IMR-90 (cell line): ENCODE results near the gene CHST8. TPM values are rescaled to one million over a fixed set of nuclear protein-coding genes. Genes with fewer than 3 reads are reported as not detected.

Experiments used
- ATAC-seq: fragments of 200-7000 bp; cut with Tn5 transposase; 2 replicates; pipeline ENCODE4 v1.9.1; 2020; ENCODE audit warnings: low read depth, mild to moderate bottlenecking, moderate library complexity
- BruUV-seq: library from RNA; stranded (reverse); fragments of 400-500 nt; replicated peaks from 2 replicates; lab custom pipeline; 2021; lab: Mats Ljungman, UMichigan
- CTCF ChIA-PET: fragments of 300-600 bp; formaldehyde crosslinking; extraction: SDS; loops from one replicate; lab custom pipeline; 2021; ENCODE audit warnings: antibody characterized with exemption; lab: Yijun Ruan, JAX
- POLR2A ChIA-PET: fragments of 300-600 bp; sonication (Branson Sonifier 250); formaldehyde crosslinking; loops from one replicate; lab custom pipeline; 2022; ENCODE audit warnings: antibody characterized with exemption; ENCODE audit not compliant: unreplicated experiment; lab: Charles Lee
- DNase-seq: peaks from one replicate; pipeline ENCODE4 v3.0.0; 2013
- H2AFZ ChIP-seq: replicated peaks from 2 replicates; pipeline ENCODE3; 2013; ENCODE audit warnings: low read length, mild to moderate bottlenecking; ENCODE audit not compliant: poor library complexity
- H2AK5ac ChIP-seq: 2 replicates; pipeline ENCODE4 v1.6.1; 2013; ENCODE audit warnings: low read depth, low read length, inconsistent platforms
- H2AK9ac ChIP-seq: replicated peaks from 2 replicates; pipeline ENCODE3; 2013; ENCODE audit warnings: mild to moderate bottlenecking, low read depth, low read length, moderate library complexity; ENCODE audit not compliant: poor library complexity
- H2BK120ac ChIP-seq: 2 replicates; pipeline ENCODE4 v1.6.1; 2013; ENCODE audit warnings: low read depth, low read length, inconsistent platforms
- H2BK15ac ChIP-seq: 3 replicates; pipeline ENCODE4 v1.6.1; 2013; ENCODE audit warnings: low read depth, low read length, inconsistent platforms
- H2BK20ac ChIP-seq: 2 replicates; pipeline ENCODE4 v1.6.1; 2013; ENCODE audit warnings: low read depth, mild to moderate bottlenecking, inconsistent platforms, low read length, moderate library complexity
- H2BK5ac ChIP-seq: 2 replicates; pipeline ENCODE4 v1.6.1; 2013; ENCODE audit warnings: mild to moderate bottlenecking, low read depth, low read length, inconsistent platforms; ENCODE audit not compliant: poor library complexity, severe bottlenecking
- H3K14ac ChIP-seq: replicated peaks from 2 replicates; pipeline ENCODE4 v1.6.1; 2013; ENCODE audit warnings: low read depth, low read length, inconsistent platforms
- H3K18ac ChIP-seq: 2 replicates; pipeline ENCODE4 v1.6.1; 2013; ENCODE audit warnings: low read depth, low read length, control low read depth
- H3K23ac ChIP-seq: 2 replicates; pipeline ENCODE4 v1.6.1; 2013; ENCODE audit warnings: low read depth, low read length, inconsistent platforms
- H3K27ac ChIP-seq: 2 replicates; pipeline ENCODE4 v1.5.1; 2013; ENCODE audit warnings: mild to moderate bottlenecking, control low read depth, low read length; ENCODE audit not compliant: insufficient read depth
- H3K27me3 ChIP-seq: 2 replicates; pipeline ENCODE4 v1.6.1; 2013; ENCODE audit warnings: low read length; ENCODE audit not compliant: control insufficient read depth, insufficient read depth
- H3K36me3 ChIP-seq: 2 replicates; pipeline ENCODE4 v1.6.1; 2013; ENCODE audit warnings: low read length, mixed read lengths; ENCODE audit not compliant: control insufficient read depth, insufficient read depth
- H3K4ac ChIP-seq: 2 replicates; pipeline ENCODE4 v1.6.1; 2013; ENCODE audit warnings: low read depth, low read length, inconsistent platforms
- H3K4me1 ChIP-seq: 2 replicates; pipeline ENCODE4 v1.6.1; 2013; ENCODE audit warnings: low read length, mixed read lengths; ENCODE audit not compliant: control insufficient read depth, insufficient read depth
- H3K4me2 ChIP-seq: 2 replicates; pipeline ENCODE4 v1.6.1; 2013; ENCODE audit warnings: low read depth, mild to moderate bottlenecking, control low read depth, low read length, moderate library complexity
- H3K4me3 ChIP-seq: 2 replicates; pipeline ENCODE4 v1.5.1; 2013; ENCODE audit warnings: low read depth, mild to moderate bottlenecking, control low read depth, low read length, moderate library complexity; ENCODE audit not compliant: insufficient read depth
- H3K56ac ChIP-seq: 2 replicates; pipeline ENCODE4 v1.6.1; 2013; ENCODE audit warnings: low read length, inconsistent platforms; ENCODE audit not compliant: insufficient read depth; ENCODE audit errors: extremely low read depth
- H3K79me1 ChIP-seq, 2 experiments: 2 replicates each; pipeline ENCODE4 v1.6.1; 2013; ENCODE audit warnings: low read length in 2 of 2, inconsistent platforms in 1 of 2, low read depth in 1 of 2
- H3K9ac ChIP-seq: 2 replicates; pipeline ENCODE4 v1.6.1; 2013; ENCODE audit warnings: low read depth, low read length, control low read depth
- H3K9me1 ChIP-seq: 2 replicates; pipeline ENCODE4 v1.6.1; 2013; ENCODE audit warnings: low read length, inconsistent platforms; ENCODE audit not compliant: insufficient read depth
- H3K9me3 ChIP-seq: 2 replicates; pipeline ENCODE4 v1.6.1; 2013; ENCODE audit warnings: low read length; ENCODE audit not compliant: control insufficient read depth, insufficient read depth
- H4K20me1 ChIP-seq: 2 replicates; pipeline ENCODE4 v1.6.1; 2013; ENCODE audit warnings: low read length, inconsistent platforms; ENCODE audit not compliant: insufficient read depth
- H4K5ac ChIP-seq: 2 replicates; pipeline ENCODE4 v1.6.1; 2013; ENCODE audit warnings: mild to moderate bottlenecking, low read depth, low read length, control low read depth
- H4K8ac ChIP-seq, 2 experiments: 2 replicates each; pipeline ENCODE4 v1.6.1; 2013; ENCODE audit warnings: low read depth in 2 of 2, low read length in 2 of 2, control low read depth in 1 of 2, inconsistent platforms in 1 of 2
- H4K91ac ChIP-seq: 2 replicates; pipeline ENCODE4 v1.6.1; 2013; ENCODE audit warnings: low read depth, low read length, inconsistent platforms; ENCODE audit not compliant: insufficient read depth
- BHLHE40 ChIP-seq: fragments of 150-350 bp; IDR thresholded peaks from 2 replicates; pipeline ENCODE4 v1.6.1; 2016; ENCODE audit warnings: mild to moderate bottlenecking, low read depth, low read length
- FOS ChIP-seq: fragments of 150-350 bp; IDR thresholded peaks from 2 replicates; pipeline ENCODE4 v1.6.1; 2016; ENCODE audit warnings: low read depth, low read length
- MAFK ChIP-seq: IDR thresholded peaks from 2 replicates; pipeline ENCODE4 v1.6.1; 2012; ENCODE audit warnings: low read depth, low read length, improper control_type of control experiment
- NFE2L2 ChIP-seq: fragments of 150-350 bp; IDR thresholded peaks from 2 replicates; pipeline ENCODE4 v1.6.1; 2016; ENCODE audit warnings: low read depth, mild to moderate bottlenecking, low read length
- RFX5 ChIP-seq: IDR thresholded peaks from 2 replicates; pipeline ENCODE4 v1.8.0; 2012; ENCODE audit warnings: low read depth, mild to moderate bottlenecking, low read length, moderate library complexity
- WGBS, 2 experiments: methylation state at CpG; one replicate each; pipeline versions ENCODE4 v1.1.5 to v1.1.7; 2013; ENCODE audit warnings: missing lambda C conversion rate in 2 of 2; ENCODE audit not compliant: insufficient read length in 1 of 2; ENCODE audit errors: extremely low coverage in 2 of 2; 5-methylcytosine and 5-hydroxymethylcytosine counted together
- dilution Hi-C: fragments of 300-500 bp; cut with HindIII; formaldehyde crosslinking; loops from one replicate; pipeline ENCODE4 v1.14.3; 2018; ENCODE audit warnings: low sequenced_read_pairs; ENCODE audit not compliant: unreplicated experiment
- in situ Hi-C: fragments of 300-500 bp; cut with MboI; formaldehyde crosslinking; loops from 3 replicates; pipeline ENCODE4 v1.14.3; 2019; ENCODE audit warnings: low sequenced_read_pairs, inconsistent platforms, mixed read lengths
- intact Hi-C: fragments of 100-400 bp; cut with micrococcal nuclease; formaldehyde crosslinking; loops from 2 replicates; pipeline ENCODE4 v1.10.0; 2022
- polyA plus RNA-seq, 3 experiments: library from polyadenylated mRNA; depleted of rRNA; stranded (reverse); fragments of >200 nt; gene quantifications; 2 replicates each; pipeline ENCODE4 v1.2.3, GENCODE V29; 2012; ENCODE audit warnings: low replicate concordance in 1 of 3
- total RNA-seq: library from RNA; depleted of rRNA; stranded (reverse); fragments of >200 nt; gene quantifications from 2 replicates; pipeline ENCODE4 v1.2.3, GENCODE V29; 2012
- TF ChIP-seq, protein P1 (sequence below): fragments of 150-350 bp; IDR thresholded peaks from 2 replicates; pipeline ENCODE4 v1.6.1; 2017; ENCODE audit warnings: mild to moderate bottlenecking, antibody characterized with exemption, low read length, low read depth

CHST8 gene
- total and polyA plus RNA-seq, 2 of the 4 experiments (the other 2 are of a cell fraction): not detected

DNA sequence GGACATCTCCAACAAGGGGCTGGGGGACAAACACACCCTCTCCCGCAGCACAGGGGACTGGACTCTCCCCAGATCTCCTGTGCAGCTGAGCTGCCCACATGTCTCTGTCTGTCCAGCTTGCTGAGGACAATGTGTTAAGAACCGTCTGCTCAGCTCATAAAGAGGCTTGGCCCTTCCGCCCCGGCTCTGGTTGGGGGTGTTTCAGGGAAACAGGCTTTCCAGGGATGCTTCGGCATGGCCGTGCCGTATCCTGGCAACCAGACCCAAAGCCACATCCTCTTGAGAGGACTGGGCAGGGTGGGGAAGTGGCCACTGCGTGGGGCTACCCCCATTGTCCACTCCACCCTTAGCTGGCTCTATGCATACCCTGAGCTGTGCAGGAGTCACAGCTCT lies 41.1 kb upstream of the CHST8 start:
- Histone ChIP-seq H3K14ac (no peak overlapping the region), H3K9me3 (no peaks in the 10 kb centered on the region), H3K27me3 (no peaks in the 10 kb centered on the region), H3K4me2 (no peak overlapping the region), H3K36me3 (no peaks in the 10 kb centered on the region), H3K18ac (no peak overlapping the region), H2BK5ac (no peak overlapping the region), H3K79me1 (no peaks in the 10 kb centered on the region), H2AFZ (no peak overlapping the region), H2BK15ac (no peak overlapping the region), H3K23ac (no peak overlapping the region), H3K27ac (no peak overlapping the region), H3K4me1 (no peaks in the 10 kb centered on the region), H4K8ac (no peak overlapping the region), H2BK120ac (no peak overlapping the region), H3K4me3 (no peak overlapping the region), H3K9me1 (no peaks in the 10 kb centered on the region), H4K5ac (no peak overlapping the region), H3K4ac (no peak overlapping the region), H3K9ac (no peak overlapping the region), H4K20me1 (no peaks in the 10 kb centered on the region), H2AK5ac (no peak overlapping the region), H2AK9ac (no peak overlapping the region), H4K91ac (no peak overlapping the region), H2BK20ac (no peak overlapping the region), H3K56ac (no peak overlapping the region)
- DNase-seq (no peak), ATAC-seq (no peak)
- ChIA-PET POLR2A (no interaction called here), CTCF (no interaction called here)
- no TSS peak for BruUV-seq
- intact Hi-C loops (no loop called here), in situ Hi-C loops (no loop called here), dilution Hi-C loops (no loop called here)
- WGBS, 2 experiments: no CpG with 5 or more reads among the region's 8 CpGs
- TF ChIP-seq BHLHE40 (no peak), RFX5 (no peak), MAFK (no peak), FOS (no peak), NFE2L2 (no peak)
- TF ChIP-seq, protein P1, sequence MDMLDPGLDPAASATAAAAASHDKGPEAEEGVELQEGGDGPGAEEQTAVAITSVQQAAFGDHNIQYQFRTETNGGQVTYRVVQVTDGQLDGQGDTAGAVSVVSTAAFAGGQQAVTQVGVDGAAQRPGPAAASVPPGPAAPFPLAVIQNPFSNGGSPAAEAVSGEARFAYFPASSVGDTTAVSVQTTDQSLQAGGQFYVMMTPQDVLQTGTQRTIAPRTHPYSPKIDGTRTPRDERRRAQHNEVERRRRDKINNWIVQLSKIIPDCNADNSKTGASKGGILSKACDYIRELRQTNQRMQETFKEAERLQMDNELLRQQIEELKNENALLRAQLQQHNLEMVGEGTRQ: no peak
